ENCODE measurements around the gene TTLL1.

DNA sequence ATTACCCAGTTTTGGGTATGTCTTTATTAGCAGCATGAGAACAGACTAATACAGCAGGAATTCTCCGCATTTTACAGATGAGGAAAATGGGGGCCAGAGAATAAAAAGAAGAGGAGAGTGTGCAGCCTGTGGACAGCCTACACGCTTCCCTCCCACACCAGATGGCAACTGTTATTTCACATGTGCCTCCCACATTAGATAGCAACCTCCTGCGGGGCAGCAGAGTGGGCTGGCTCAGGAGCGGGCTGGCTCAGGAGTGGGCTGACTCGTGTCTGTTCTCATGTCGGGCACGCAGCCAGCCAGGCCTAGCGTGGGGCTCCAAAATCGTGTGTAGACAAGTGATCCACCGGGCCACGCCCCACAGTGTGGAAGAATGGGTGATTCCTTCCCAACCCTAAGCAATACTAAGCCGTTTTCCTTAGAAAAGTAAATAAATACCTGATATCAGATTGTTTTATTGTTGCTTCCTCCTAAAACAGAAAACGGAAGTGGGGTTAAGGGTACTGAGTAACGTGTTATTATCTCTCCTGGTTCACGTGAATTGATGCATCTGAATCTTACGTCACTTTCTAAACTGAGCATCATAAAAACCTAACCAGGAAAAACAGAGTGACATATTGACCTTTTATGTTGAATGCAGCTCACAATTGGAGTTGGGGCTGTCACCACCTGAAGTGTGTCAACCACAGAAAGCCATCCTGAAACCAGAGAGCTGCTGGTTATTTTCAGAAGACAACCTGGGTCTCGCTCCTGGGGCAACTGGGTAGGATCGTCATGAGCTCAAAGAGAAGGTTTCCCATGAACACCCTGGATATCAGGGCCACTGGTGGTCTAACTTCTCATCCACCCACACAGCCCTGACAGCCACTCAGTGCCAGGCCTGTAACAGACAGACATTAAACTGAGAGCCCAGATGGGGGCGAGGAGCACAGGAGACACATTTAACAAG, 3.3 kb downstream of the TTLL1 start:
- TF ChIP-seq, protein P1, sequence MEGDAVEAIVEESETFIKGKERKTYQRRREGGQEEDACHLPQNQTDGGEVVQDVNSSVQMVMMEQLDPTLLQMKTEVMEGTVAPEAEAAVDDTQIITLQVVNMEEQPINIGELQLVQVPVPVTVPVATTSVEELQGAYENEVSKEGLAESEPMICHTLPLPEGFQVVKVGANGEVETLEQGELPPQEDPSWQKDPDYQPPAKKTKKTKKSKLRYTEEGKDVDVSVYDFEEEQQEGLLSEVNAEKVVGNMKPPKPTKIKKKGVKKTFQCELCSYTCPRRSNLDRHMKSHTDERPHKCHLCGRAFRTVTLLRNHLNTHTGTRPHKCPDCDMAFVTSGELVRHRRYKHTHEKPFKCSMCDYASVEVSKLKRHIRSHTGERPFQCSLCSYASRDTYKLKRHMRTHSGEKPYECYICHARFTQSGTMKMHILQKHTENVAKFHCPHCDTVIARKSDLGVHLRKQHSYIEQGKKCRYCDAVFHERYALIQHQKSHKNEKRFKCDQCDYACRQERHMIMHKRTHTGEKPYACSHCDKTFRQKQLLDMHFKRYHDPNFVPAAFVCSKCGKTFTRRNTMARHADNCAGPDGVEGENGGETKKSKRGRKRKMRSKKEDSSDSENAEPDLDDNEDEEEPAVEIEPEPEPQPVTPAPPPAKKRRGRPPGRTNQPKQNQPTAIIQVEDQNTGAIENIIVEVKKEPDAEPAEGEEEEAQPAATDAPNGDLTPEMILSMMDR (IDR thresholded peaks at IDR 0.05), result no peak
- no peak for TF ChIP-seq EZH2 (IDR thresholded peaks at IDR 0.05)

All from neural progenitor cell (in vitro differentiated cells).